H1 (cell line): Measurements from ENCODE around the gene ATL3. TPM values are rescaled to one million over a fixed set of nuclear protein-coding genes. Genes with fewer than 3 reads are reported as not detected.

Experiments
- CTCF ChIA-PET: fragments of 300-600 bp; sonication (Branson Sonifier 250); formaldehyde crosslinking; loops from one replicate; lab custom pipeline; 2021; ENCODE audit not compliant: partially characterized antibody; lab: Charles Lee
- POLR2A ChIA-PET: fragments of 300-600 bp; sonication (Branson Sonifier 250); formaldehyde crosslinking; loops from one replicate; lab custom pipeline; 2021; ENCODE audit warnings: inconsistent platforms; ENCODE audit not compliant: partially characterized antibody; lab: Charles Lee
- DNase-seq, 2 experiments: peaks; one replicate each; pipeline versions ENCODE4 v3.0.0 to v3.0.0-alpha.2; 2010 to 2022; ENCODE audit warnings: low spot score in 2 of 2, low read depth in 1 of 2, mixed read lengths in 1 of 2
- FAIRE-seq: peaks from 2 replicates; lab custom pipeline; 2011; peaks lifted over from hg19 to GRCh38; lab: Jason Lieb, UNC
- H2AFZ ChIP-seq: 2 replicates; pipeline ENCODE4 v1.8.1; 2012; ENCODE audit warnings: low read length, inconsistent platforms
- H2AK5ac ChIP-seq: 2 replicates; pipeline ENCODE4 v1.6.1; 2013; ENCODE audit warnings: low read depth, low read length
- H2BK120ac ChIP-seq: replicated peaks from 2 replicates; pipeline ENCODE3; 2013; ENCODE audit warnings: low read depth, low read length, inconsistent platforms
- H2BK12ac ChIP-seq: 2 replicates; pipeline ENCODE4 v1.6.1; 2013; ENCODE audit warnings: low read depth, low read length
- H2BK15ac ChIP-seq: 2 replicates; pipeline ENCODE4 v1.6.1; 2013; ENCODE audit warnings: low read length
- H2BK20ac ChIP-seq: 2 replicates; pipeline ENCODE4 v1.6.1; 2013; ENCODE audit warnings: low read length
- H2BK5ac ChIP-seq: 2 replicates; pipeline ENCODE4 v1.6.1; 2013; ENCODE audit warnings: low read depth, low read length
- H3K14ac ChIP-seq: 2 replicates; pipeline ENCODE4 v1.6.1; 2013; ENCODE audit warnings: inconsistent platforms; ENCODE audit not compliant: insufficient read length
- H3K18ac ChIP-seq: 2 replicates; pipeline ENCODE4 v1.6.1; 2013; ENCODE audit warnings: low read length; ENCODE audit errors: extremely low read depth
- H3K23ac ChIP-seq: 2 replicates; pipeline ENCODE4 v1.6.1; 2013; ENCODE audit warnings: inconsistent platforms; ENCODE audit not compliant: insufficient read length
- H3K23me2 ChIP-seq: 2 replicates; pipeline ENCODE4 v1.6.1; 2013; ENCODE audit warnings: low read depth, low read length
- H3K27ac ChIP-seq: 2 replicates; pipeline ENCODE4 v1.6.1; 2011; ENCODE audit warnings: low read depth, low read length, inconsistent platforms
- H3K27me3 ChIP-seq, 4 experiments: replicated peaks in 1 of 4; 1 replicate in 1 of 4; 2 replicates in 3 of 4; pipeline versions ENCODE4 v1.6.1 to v1.8.1; 2011 to 2013; ENCODE audit warnings: low read length in 3 of 4, mild to moderate bottlenecking in 3 of 4, inconsistent platforms in 2 of 4, mixed read lengths in 2 of 4, moderate library complexity in 1 of 4; ENCODE audit not compliant: control insufficient read depth in 3 of 4, insufficient read depth in 3 of 4; ENCODE audit errors: extremely low read depth in 1 of 4
- H3K36me3 ChIP-seq, 4 experiments: 2 replicates each; pipeline versions ENCODE4 v1.6.1 to v1.8.1; 2011 to 2013; ENCODE audit warnings: mild to moderate bottlenecking in 4 of 4, low read length in 3 of 4, moderate library complexity in 2 of 4, control low read depth in 1 of 4, inconsistent platforms in 1 of 4; ENCODE audit not compliant: insufficient read depth in 4 of 4, control insufficient read depth in 2 of 4
- H3K4ac ChIP-seq: replicated peaks from 2 replicates; pipeline ENCODE3; 2013; ENCODE audit warnings: low read length, low read depth, mixed read lengths, inconsistent platforms; ENCODE audit not compliant: insufficient read length
- H3K4me1 ChIP-seq, 4 experiments: replicated peaks in 1 of 4; 1 replicate in 1 of 4; 2 replicates in 3 of 4; pipeline versions ENCODE4 v1.6.1 to v1.8.1; 2011 to 2013; ENCODE audit warnings: low read length in 3 of 4, inconsistent platforms in 2 of 4, mixed read lengths in 1 of 4; ENCODE audit not compliant: insufficient read depth in 4 of 4, control insufficient read depth in 3 of 4
- H3K4me2 ChIP-seq, 2 experiments: 2 replicates each; pipeline versions ENCODE4 v1.6.1 to v1.8.1; 2011 to 2013; ENCODE audit warnings: low read depth in 2 of 2, low read length in 2 of 2, control low read depth in 1 of 2, inconsistent platforms in 1 of 2, mild to moderate bottlenecking in 1 of 2; ENCODE audit not compliant: insufficient read depth in 1 of 2
- H3K4me3 ChIP-seq, 4 experiments: fragments of 200-600, 300-600 bp in 1 of 4; sonication (generic), shearing (Covaris generic), sonication (Bioruptor Twin) in 1 of 4; 2 replicates each; pipeline versions ENCODE4 v1.5.1 to v1.8.1; 2011 to 2016; ENCODE audit warnings: low read length in 4 of 4, low read depth in 3 of 4, control low read depth in 2 of 4, inconsistent platforms in 2 of 4, mild to moderate bottlenecking in 2 of 4, mixed read lengths in 1 of 4, moderate library complexity in 1 of 4; ENCODE audit not compliant: insufficient read depth in 2 of 4; ENCODE audit errors: extremely low read depth in 1 of 4
- H3K56ac ChIP-seq: replicated peaks from 2 replicates; pipeline ENCODE3; 2013; ENCODE audit warnings: low read depth, mild to moderate bottlenecking, mixed read lengths, low read length, inconsistent platforms; ENCODE audit not compliant: insufficient read length
- H3K79me1 ChIP-seq: 2 replicates; pipeline ENCODE4 v1.6.1; 2013; ENCODE audit warnings: low read depth, low read length, control low read depth
- H3K79me2 ChIP-seq, 2 experiments: 2 replicates each; pipeline versions ENCODE4 v1.6.1 to v1.8.1; 2012 to 2013; ENCODE audit warnings: low read length in 2 of 2, mild to moderate bottlenecking in 2 of 2, inconsistent platforms in 1 of 2; ENCODE audit not compliant: insufficient read depth in 2 of 2, control insufficient read depth in 1 of 2
- H3K9ac ChIP-seq, 4 experiments: replicated peaks in 1 of 4; 1 replicate in 1 of 4; 2 replicates in 3 of 4; pipeline versions ENCODE4 v1.6.1 to v1.8.1; 2011 to 2013; ENCODE audit warnings: low read depth in 3 of 4, low read length in 3 of 4, control low read depth in 2 of 4, mild to moderate bottlenecking in 2 of 4, moderate library complexity in 2 of 4, inconsistent platforms in 1 of 4; ENCODE audit errors: extremely low read depth in 1 of 4
- H3K9me3 ChIP-seq, 2 experiments: 2 replicates each; pipeline versions ENCODE4 v1.6.1 to v1.8.1; 2012 to 2013; ENCODE audit warnings: mild to moderate bottlenecking in 2 of 2, moderate library complexity in 2 of 2, control low read depth in 1 of 2, inconsistent platforms in 1 of 2, low read depth in 1 of 2, low read length in 1 of 2, mixed read lengths in 1 of 2; ENCODE audit not compliant: insufficient read depth in 2 of 2
- H4K20me1 ChIP-seq, 2 experiments: replicated peaks in 1 of 2; 2 replicates each; pipeline versions ENCODE3 to v1.8.1; 2011 to 2013; ENCODE audit warnings: inconsistent platforms in 2 of 2, low read length in 2 of 2, mild to moderate bottlenecking in 1 of 2; ENCODE audit not compliant: insufficient read depth in 2 of 2, control insufficient read depth in 1 of 2
- H4K5ac ChIP-seq: 2 replicates; pipeline ENCODE4 v1.6.1; 2013; ENCODE audit warnings: low read length, low read depth, mixed read lengths, inconsistent platforms; ENCODE audit not compliant: insufficient read length
- H4K8ac ChIP-seq: 2 replicates; pipeline ENCODE4 v1.8.0; 2013; ENCODE audit warnings: mild to moderate bottlenecking, moderate library complexity, low read length, inconsistent platforms; ENCODE audit not compliant: insufficient read depth; ENCODE audit errors: extremely low read depth
- H4K91ac ChIP-seq: replicated peaks from 2 replicates; pipeline ENCODE3; 2013; ENCODE audit warnings: low read length, mixed read lengths, inconsistent platforms; ENCODE audit not compliant: insufficient read length
- ATF2 ChIP-seq: IDR thresholded peaks from 2 replicates; pipeline ENCODE4 v1.6.1; 2012; ENCODE audit warnings: low read length, inconsistent platforms
- CBX5 ChIP-seq: fragments of 300-800, 300-1000 bp; sonication (generic); IDR thresholded peaks from 2 replicates; pipeline ENCODE4 v1.7.1; 2016; ENCODE audit warnings: antibody characterized with exemption, low read length, low read depth
- CHD2 ChIP-seq: IDR thresholded peaks from 2 replicates; pipeline ENCODE4 v1.6.1; 2012; ENCODE audit warnings: low read length, improper control_type of control experiment
- GTF2F1 ChIP-seq: IDR thresholded peaks from 2 replicates; pipeline ENCODE4 v1.6.1; 2012; ENCODE audit warnings: low read depth, low read length, improper control_type of control experiment, borderline replicate concordance
- KDM1A ChIP-seq: fragments of 200-600, 300-600 bp; sonication (generic); IDR thresholded peaks from 2 replicates; pipeline ENCODE4 v1.7.1; 2016; ENCODE audit warnings: mild to moderate bottlenecking, low read length, borderline replicate concordance
- KDM4A ChIP-seq: IDR thresholded peaks from one replicate; pipeline ENCODE4 v1.7.1; 2012; ENCODE audit warnings: low read depth, mild to moderate bottlenecking, moderate library complexity, low read length, inconsistent platforms; ENCODE audit not compliant: severe bottlenecking
- KDM5A ChIP-seq: fragments of 200-600 bp; IDR thresholded peaks from 2 replicates; pipeline ENCODE4 v1.7.1; 2012; ENCODE audit warnings: mild to moderate bottlenecking, low read length, inconsistent platforms, mixed read lengths
- SIX5 ChIP-seq: IDR thresholded peaks from 2 replicates; pipeline ENCODE4 v1.6.1; 2011; ENCODE audit warnings: mild to moderate bottlenecking, low read depth, low read length
- TAF1 ChIP-seq: IDR thresholded peaks from 2 replicates; pipeline ENCODE4 v1.6.1; 2011; ENCODE audit warnings: mild to moderate bottlenecking, low read depth, low read length
- WGBS, 2 experiments: shearing (Covaris generic) in 1 of 2; methylation state at CpG; one replicate each; pipeline versions ENCODE4 v1.1.6 to v1.1.7; 2013 to 2015; ENCODE audit warnings: low lambda C conversion rate in 2 of 2, mixed read lengths in 2 of 2, inconsistent platforms in 1 of 2, low coverage in 1 of 2, missing lambda C conversion rate in 1 of 2; ENCODE audit not compliant: insufficient replicate concordance in 2 of 2, insufficient coverage in 1 of 2, insufficient read length in 1 of 2; ENCODE audit errors: extremely low coverage in 1 of 2, missing lambda C conversion rate in 1 of 2; 5-methylcytosine and 5-hydroxymethylcytosine counted together
- polyA plus RNA-seq, 7 experiments: library from polyadenylated mRNA; depleted of rRNA in 3 of 7; stranded (reverse) in 5 of 7; unstranded in 2 of 7; fragments of >200 nt in 5 of 7; fragments of 200-250 nt in 2 of 7; gene quantifications; 1 replicate in 5 of 7; 2 replicates in 1 of 7; 4 replicates in 1 of 7; pipeline versions ENCODE4 v1.2.1 to v1.2.3, GENCODE V29; 2011 to 2013; ENCODE audit warnings: missing spikeins in 2 of 7, mixed read lengths in 2 of 7
- total RNA-seq: library from RNA; stranded (reverse); fragmentation: NEBNext Ultra II Directional; extraction: Animal tissue kit (Norgen Biotek cat#: 25700); gene quantifications from 2 replicates; pipeline ENCODE4 v1.2.1, GENCODE V29; 2021

The ATL3 gene
- total and polyA plus RNA-seq, 2 of the 8 experiments (the other 6 are each of a cell fraction or from before 2014, with no cell fraction given), result 7.8 to 24.5 TPM

GRCh38 chr11:63574856-63575602, 96.1 kb downstream of the ATL3 start:
- Histone ChIP-seq H3K18ac (no peak overlapping the region), H2BK12ac (no peak overlapping the region), H3K23ac (no peak overlapping the region), H3K4me1 (no peaks in the 10 kb centered on the region), H3K36me3 (peaks cover 5 to 29% (median 18%) of the 10 kb centered on the region in 4 experiments; a peak in 6 of 8 replicates), H2AK5ac (no peak overlapping the region), H3K9me3 (peaks cover 3% of the 10 kb centered on the region in 2 experiments), H2BK20ac (no peak overlapping the region), H2AFZ (no peak overlapping the region), H4K8ac (no peak overlapping the region), H4K91ac (no peak overlapping the region), H3K56ac (no peak overlapping the region), H3K4me3 (no peak overlapping the region), H2BK120ac (no peak overlapping the region), H2BK5ac (no peak overlapping the region), H3K23me2 (no peaks in the 10 kb centered on the region; the same call in 1 of the 2 replicates), H2BK15ac (no peak overlapping the region), H4K20me1 (no peaks in the 10 kb centered on the region), H3K9ac (no peak overlapping the region), H3K4ac (no peak overlapping the region), H3K79me2 (peaks cover 0 to 3% of the 10 kb centered on the region in 2 experiments; a peak in 1 of 4 replicates), H3K27ac (no peak overlapping the region), H3K27me3 (no peaks in the 10 kb centered on the region), H3K14ac (no peak overlapping the region), H4K5ac (no peak overlapping the region), H3K79me1 (peaks cover 3% of the 10 kb centered on the region; the same call in 1 of the 2 replicates), H3K4me2 (no peak overlapping the region)
- DNase-seq (no peak), FAIRE-seq (no peak)
- WGBS, 2 experiments, result 93% methylated on average over 10 of the region's 10 CpGs; no CpG with 5 or more reads in 1 of the 2 experiments
- CTCF ChIA-PET, result interaction anchor here (1.1 kb wide), 1 partner anchor 67 kb away, joined by 3 read pairs; no protein-coding TSS in a partner anchor
- POLR2A ChIA-PET, result no interaction called here
- TF ChIP-seq CHD2, result no peak
- TF ChIP-seq TAF1, result no peak
- TF ChIP-seq SIX5, result no peak
- TF ChIP-seq CBX5, result no peak
- TF ChIP-seq GTF2F1, result no peak
- TF ChIP-seq ATF2, result no peak
- TF ChIP-seq KDM4A, result no peak
- no peak for TF ChIP-seq KDM1A
- TF ChIP-seq KDM5A, result no peak
